Left cardiac atrium (tissue), 4 donors: ENCODE measurements around the gene B3GNT8. TPM values are rescaled to one million over a fixed set of nuclear protein-coding genes. Genes with fewer than 3 reads are reported as not detected.
"Not testable (repeated sequence)": the region's sequence is repeated elsewhere in the genome, so short reads cannot be mapped to it uniquely, and the experiment has no call there.

Experiments
- ATAC-seq, 2 donors: fragments of 200-7000 bp; cut with Tn5 transposase; one replicate each; pipeline ENCODE4 v1.9.1; 2020; ENCODE audit warnings: mild to moderate bottlenecking in 2 of 2, moderate library complexity in 2 of 2
- DNase-seq: peaks from one replicate; pipeline ENCODE4 v3.0.0-alpha.2; 2020
- intact Hi-C, 2 donors: fragments of 100-400 bp; cut with DNase I; formaldehyde crosslinking; loops; one replicate each; pipeline versions ENCODE4 v1.14.1 to v1.15.1; 2022 to 2023
- long read RNA-seq: library from polyadenylated mRNA; unstranded; transcript quantifications from one replicate; pipeline ENCODE4 v2.0.0, GENCODE V29; 2021
- total RNA-seq, 2 donors: library from RNA; stranded (reverse); fragmentation: NEBNext Ultra II Directional; extraction: Animal tissue kit (Norgen Biotek cat#: 25700); gene quantifications; one replicate each; pipeline ENCODE4 v1.2.1, GENCODE V29; 2021
- donor health status: DM: no; HTN: yes; CAD: no.
- donor health status: DM: no; HTN: yes; CAD: no; lungs with severe emphysema.
- donor health status: DM: yes; HTN: yes; CAD: no.
- donor health status: Dilated cardiomyopathy.

The B3GNT8 gene
- 1 to 10 TPM; 1.4 to 3.2 TPM for total RNA-seq
- long read RNA-seq, partial matches to known transcripts = 1 of 2 reads
- long read RNA-seq, other reads (novel, unspliced or antisense) = 0 of 2 reads

DNA sequence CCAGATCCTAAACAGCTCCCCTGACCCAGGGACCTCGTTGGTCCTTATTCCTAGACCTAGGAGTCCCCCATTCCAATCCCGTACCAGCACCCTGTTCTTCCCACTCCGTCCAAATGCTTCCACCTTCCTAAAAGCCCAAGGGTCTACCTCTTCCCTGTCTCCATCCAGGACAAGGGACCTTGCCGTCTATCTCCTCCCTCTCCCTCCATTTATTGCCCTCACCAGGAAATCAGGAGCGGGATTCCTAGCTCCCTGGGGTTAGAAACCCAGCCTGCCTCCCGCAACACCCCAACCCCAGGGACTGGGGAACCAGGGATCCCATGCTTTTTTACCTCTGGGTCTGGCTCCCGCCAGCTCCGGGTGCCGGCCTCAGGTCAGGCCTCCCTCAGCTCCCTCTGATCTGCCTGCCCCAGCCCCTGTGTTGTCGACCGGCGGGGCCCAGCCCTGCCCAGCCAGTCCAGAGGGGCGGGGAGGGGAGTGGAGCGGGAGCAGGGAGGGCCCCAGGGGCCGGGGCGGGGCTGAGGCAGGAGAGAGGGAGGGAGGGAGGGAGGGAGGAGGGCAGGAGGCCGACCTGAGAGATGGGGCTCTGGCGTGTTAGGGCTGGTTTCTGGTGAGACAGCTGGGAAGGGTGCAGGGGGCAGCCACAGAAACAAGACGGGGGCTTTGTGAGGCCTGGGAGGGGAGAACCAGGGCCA lies at the start of gene B3GNT8:
Gene B3GNT8 (minus strand): TSS at position 423 of the 695 bp plus-strand sequence. CDS start 596 bp downstream, outside the sequence.
- intact Hi-C loops = no loop called here
- DNase-seq = peak; percentile 87
- peak; percentile 88 to 92 for ATAC-seq

DNA sequence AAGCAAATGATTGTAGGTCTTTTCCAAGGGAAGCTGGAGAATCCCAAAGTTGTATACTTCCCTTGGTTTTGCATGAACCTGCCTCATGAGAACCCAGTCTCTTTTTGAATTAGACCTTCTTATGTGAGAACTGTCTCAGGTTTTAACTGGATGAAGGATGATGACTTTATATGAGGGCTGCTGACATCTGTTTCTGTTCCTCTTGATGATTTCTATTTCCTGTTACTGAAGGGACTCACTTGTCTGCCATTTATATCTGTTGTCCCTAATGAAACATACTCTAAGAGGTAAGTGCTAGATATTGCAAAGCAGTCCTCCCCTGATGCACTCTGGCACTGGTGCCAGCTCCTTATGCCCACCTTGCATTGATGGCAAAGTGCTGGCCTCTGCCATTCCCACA lies 49.4 kb upstream of the B3GNT8 start:
- no peak for DNase-seq
- ATAC-seq = no peak
- intact Hi-C loops = no loop called here

DNA sequence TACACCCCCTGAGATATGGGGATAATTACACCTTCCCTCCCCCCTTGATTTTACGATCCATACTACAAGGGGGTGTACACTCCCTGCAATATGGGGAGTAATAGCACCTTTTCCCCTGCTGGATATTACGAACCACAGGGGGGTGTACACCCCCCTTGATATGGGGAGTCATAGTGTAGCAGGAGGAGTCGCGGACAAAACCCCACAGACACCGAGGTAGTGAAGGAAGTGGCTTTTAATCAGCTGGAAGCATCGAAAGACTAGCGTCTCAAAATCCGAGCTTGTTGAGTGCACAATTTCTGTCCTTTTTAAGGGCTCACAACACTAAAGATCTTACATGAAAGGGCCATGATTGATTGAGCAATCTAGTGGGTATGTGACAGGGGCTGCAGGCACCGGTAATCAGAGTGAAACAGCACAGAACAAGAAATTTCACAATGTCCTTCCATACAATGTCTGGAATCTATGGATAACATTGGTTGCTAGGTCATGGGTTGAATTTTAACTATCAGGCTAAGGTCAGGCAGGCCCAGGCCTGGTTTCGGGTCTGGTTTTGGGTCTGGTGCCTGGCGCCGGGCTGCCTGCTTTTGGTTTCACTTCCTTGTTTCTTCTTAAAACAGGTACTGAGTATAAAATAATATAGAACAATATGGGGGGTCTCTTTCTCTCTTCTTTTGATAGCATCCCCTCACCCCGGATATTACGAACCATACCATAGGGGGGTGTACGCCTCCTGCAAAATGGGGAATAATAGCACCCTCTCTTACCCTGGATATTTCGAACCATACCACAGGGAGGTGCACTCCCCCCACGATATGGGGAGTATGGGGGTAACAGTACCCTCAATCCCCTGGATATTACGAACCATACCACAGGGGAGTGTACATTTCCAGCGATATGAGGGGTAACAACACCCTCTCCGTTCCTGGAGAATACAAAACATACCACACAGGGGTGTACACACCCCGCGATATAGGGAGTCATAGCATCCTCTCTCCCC lies 36.4 kb upstream of the B3GNT8 start:
- ATAC-seq, intact Hi-C loops, DNase-seq: not testable (repeated sequence)

DNA sequence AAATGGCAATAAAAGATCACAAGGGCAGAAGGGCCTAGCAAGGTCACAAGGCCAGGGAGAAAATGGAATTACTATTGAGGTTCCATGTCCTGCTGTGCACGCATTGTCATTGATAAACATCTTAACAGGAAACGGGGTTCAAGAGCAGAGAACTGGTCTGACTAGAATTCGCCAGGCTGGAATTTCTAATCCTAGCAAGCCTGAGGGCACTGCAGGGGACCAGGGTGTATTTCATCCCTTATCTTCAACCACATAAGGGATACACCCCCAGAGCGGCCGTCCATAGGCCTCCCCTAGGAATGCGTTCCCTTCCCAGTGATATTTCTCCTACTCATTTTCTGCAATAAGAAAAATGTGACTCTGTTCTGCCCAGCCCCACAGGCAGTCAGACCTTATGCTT lies 35.3 kb upstream of the B3GNT8 start:
- DNase-seq (no peak), ATAC-seq (no peak)
- intact Hi-C loops = no loop called here

DNA sequence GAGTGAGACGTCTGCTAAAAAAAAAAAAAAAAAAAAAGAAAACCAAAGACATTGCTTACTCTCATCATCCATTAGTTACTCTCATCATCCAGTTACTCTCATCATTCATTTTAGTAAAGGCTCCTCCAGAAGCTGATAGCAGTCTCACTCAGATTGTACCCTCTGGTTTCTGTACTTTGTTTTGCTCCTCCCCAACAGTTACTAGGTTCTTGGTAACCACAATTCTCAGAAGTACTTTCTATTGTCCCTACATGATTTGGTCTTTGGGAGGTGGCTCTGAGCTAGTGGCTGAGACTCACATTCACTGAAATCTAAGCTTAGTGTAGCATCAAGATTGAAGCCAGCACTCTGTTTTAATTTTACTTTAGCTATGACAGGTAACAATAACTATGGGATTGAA lies 30.1 kb upstream of the B3GNT8 start:
- no peak for DNase-seq
- intact Hi-C loops = no loop called here
- ATAC-seq = no peak

- intact Hi-C loops = no loop called here
- DNase-seq = no peak
- ATAC-seq = peak in 1 of 2 donors; percentile 54
These were observed 29.3 kb upstream of the B3GNT8 start for GRCh38 chr19:41456342-41456918.

DNA sequence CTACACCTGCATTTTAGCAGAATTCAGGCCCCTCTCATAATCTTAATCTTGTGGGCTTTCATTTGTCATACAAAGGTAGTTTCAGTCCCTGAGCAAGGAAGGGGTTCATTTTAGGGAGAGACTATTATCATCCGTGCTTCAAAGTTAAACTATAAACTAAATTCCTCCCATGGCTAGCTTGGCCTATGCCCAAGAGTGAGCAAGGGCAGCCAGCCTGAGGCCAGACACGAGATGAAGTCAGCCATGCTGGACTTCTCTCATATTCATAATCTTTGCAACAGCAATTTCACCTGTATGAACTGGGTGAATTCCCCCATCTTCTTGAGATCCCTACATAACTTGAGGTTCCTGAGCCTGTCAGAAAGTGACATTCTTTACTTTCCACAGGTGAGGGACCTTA lies 28.8 kb upstream of the B3GNT8 start:
- intact Hi-C loops = no loop called here
- no peak for DNase-seq

DNA sequence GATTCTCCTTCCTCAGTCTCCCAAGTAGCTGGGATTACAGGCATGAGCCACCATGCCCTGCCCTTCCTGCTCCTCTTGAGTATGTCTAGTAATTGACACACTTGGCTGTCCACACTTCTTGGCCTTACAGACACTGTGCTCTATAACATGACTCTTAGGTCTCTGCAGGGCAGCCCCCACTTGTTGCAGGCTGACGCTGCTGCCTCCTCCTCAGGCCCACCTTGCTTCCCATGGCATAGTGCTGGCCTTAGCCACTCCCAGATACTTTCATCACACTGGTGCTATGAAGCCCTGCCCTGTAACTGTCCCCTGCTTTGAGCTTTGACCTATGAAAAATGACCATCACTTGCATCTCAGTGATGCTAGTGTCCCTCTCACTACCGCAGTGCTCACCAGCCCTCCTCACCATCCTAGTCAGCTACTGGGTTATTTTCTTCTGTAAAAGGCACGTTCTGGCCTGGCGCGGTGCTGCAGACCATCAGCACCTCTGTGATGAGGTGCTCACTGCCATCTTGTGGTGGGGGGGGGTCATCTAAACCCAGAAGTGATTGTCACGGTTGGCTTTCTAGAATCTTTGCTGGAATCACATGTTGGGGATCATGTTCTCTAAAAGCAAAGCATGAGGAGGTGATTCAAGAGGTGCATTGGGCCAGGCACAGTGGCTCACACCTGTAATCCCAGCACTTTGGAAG lies 25.6 kb upstream of the B3GNT8 start:
- no peak for DNase-seq
- intact Hi-C loops = loop anchor here in 1 of 2 donors (5.0 kb wide), 1 partner anchor 120 kb away; no protein-coding TSS in a partner anchor
- ATAC-seq = no peak

More for the DNA sequence above, 28.8 kb upstream of the B3GNT8 start:
- no peak for ATAC-seq

- DNase-seq (no peak), ATAC-seq (no peak)
- intact Hi-C loops = loop anchor here (2.0 to 10.0 kb wide), 4 partner anchors 85 to 245 kb away; no protein-coding TSS in a partner anchor
These were observed 22.6 kb upstream of the B3GNT8 start for GRCh38 chr19:41449865-41450178.

- intact Hi-C loops = loop anchor here in 1 of 2 donors (2.0 to 10.0 kb wide), 3 partner anchors 86 to 244 kb away; no protein-coding TSS in a partner anchor
- ATAC-seq = peak; percentile 91 to 95
- peak; percentile 82 for DNase-seq
These were observed 22.1 kb upstream of the B3GNT8 start for GRCh38 chr19:41449079-41449864.

GRCh38 chr19:41447732-41448332 lies 20.7 kb upstream of the B3GNT8 start:
- intact Hi-C loops = loop anchor here in 1 of 2 donors (2.0 to 10.0 kb wide), 3 partner anchors 87 to 243 kb away; no protein-coding TSS in a partner anchor
- ATAC-seq (peak in 1 of 2 donors; percentile 9), DNase-seq (no peak)

DNA sequence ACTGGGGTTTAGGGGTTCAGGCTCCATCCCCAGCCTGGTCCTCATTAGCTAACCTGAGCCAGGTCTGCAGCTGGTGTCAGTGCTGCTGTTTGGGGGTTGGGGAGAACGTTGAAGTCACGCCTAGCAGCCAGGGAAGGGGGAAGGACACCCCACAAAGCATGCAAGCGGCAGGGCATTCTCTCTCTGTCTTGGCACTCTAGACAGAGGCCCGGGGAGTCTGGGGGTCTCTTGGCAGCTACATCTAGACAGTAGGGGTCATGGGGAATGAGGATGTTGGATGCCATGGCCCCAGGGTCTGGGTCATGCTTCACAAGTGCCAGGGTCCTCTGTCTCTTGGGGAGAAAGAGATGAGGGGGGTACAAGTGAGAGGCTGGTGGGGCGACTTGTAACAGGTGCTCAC lies 18.4 kb upstream of the B3GNT8 start:
- no peak for DNase-seq
- intact Hi-C loops = loop anchor here in 1 of 2 donors (10.0 kb wide), 2 partner anchors 89 to 241 kb away; no protein-coding TSS in a partner anchor

GRCh38 chr19:41443813-41444455 lies 16.8 kb upstream of the B3GNT8 start:
- intact Hi-C loops = loop anchor here in 1 of 2 donors (10.0 kb wide), 2 partner anchors 91 to 239 kb away; no protein-coding TSS in a partner anchor
- ATAC-seq (no peak), DNase-seq (no peak)

More for the DNA sequence above, 18.4 kb upstream of the B3GNT8 start:
- no peak for ATAC-seq

- no peak for ATAC-seq
- intact Hi-C loops = loop anchor here in 1 of 2 donors (10.0 kb wide), 2 partner anchors 92 to 238 kb away; no protein-coding TSS in a partner anchor
- no peak for DNase-seq
These were observed 15.5 kb upstream of the B3GNT8 start, which contains the start of gene ERICH4 for GRCh38 chr19:41442473-41443355. Gene ERICH4 (plus strand): TSS chr19:41443156. CDS start chr19:41443170, 14 bp downstream.

DNA sequence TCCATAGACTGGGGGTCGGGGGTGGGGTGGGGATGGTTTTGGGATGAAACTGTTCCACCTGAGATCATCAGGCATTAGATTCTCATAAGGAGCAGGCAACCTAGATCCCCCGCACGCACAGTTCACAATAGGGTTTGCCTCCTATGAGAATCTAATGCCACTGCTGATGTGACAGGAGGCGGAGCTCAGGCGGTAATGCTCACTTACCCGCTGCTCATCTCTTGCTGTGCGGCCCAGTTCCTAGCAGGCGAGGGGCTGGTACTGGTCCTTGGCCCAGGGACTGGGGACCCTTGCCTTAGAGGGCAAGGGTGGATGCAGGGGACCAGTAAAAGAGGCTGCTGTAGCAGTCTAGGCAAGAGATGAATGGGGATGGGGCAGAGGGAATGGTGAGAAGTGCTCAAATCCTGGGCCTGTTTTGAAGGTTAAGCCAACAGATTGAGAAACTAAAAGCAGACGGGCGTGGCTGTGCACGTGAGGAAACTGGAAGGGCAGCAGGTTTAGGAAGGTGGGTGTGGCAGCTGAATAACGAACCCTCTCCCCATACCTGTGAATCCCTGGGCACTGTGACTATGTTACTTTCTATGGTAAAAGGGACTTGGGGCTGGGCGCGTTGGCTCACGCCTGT lies 14.3 kb upstream of the B3GNT8 start:
- intact Hi-C loops = loop anchor here in 1 of 2 donors (10.0 kb wide), 2 partner anchors 93 to 237 kb away; no protein-coding TSS in a partner anchor
- DNase-seq (no peak), ATAC-seq (no peak)
